ENCODE measurements around the gene TMEM143.
"Not testable (repeated sequence)": the region's sequence is repeated elsewhere in the genome, so short reads cannot be mapped to it uniquely, and the experiment has no call there.

Gene TMEM143

GRCh38 chr19:48363810-48364597 is at the start of gene TMEM143, which contains the start of gene SYNGR4:
TSS of gene TMEM143 (minus strand) at chr19:48363940. CDS start at chr19:48363920, 20 bp downstream.
TSS of gene SYNGR4 (plus strand) at chr19:48364367. CDS start at chr19:48365843, 1,476 bp downstream.
- DNase-seq, result peak; percentile 100

- no peak for DNase-seq
Observed at GRCh38 chr19:48405850-48406249, 42.1 kb upstream of the TMEM143 start.

- no peak for DNase-seq
Observed at GRCh38 chr19:48405010-48405659, 41.4 kb upstream of the TMEM143 start.

- peak; percentile 87 for DNase-seq
Observed at GRCh38 chr19:48403606-48404005, 39.9 kb upstream of the TMEM143 start.

- no peak for DNase-seq
Observed at GRCh38 chr19:48401287-48401686, 37.5 kb upstream of the TMEM143 start.

GRCh38 chr19:48400018-48400742 is 36.4 kb upstream of the TMEM143 start:
- DNase-seq, result peak; percentile 69

GRCh38 chr19:48398375-48399235 is 34.9 kb upstream of the TMEM143 start:
- peak; percentile 91 for DNase-seq

GRCh38 chr19:48398102-48398374 is 34.3 kb upstream of the TMEM143 start:
- DNase-seq, result no peak

- no peak for DNase-seq
Observed at GRCh38 chr19:48397263-48398101, 33.7 kb upstream of the TMEM143 start.

- no peak for DNase-seq
Observed at GRCh38 chr19:48396824-48397176, 33.1 kb upstream of the TMEM143 start.

- DNase-seq, result no peak
Observed at GRCh38 chr19:48396016-48396823, 32.5 kb upstream of the TMEM143 start.

GRCh38 chr19:48395499-48395898 is 31.8 kb upstream of the TMEM143 start:
- no peak for DNase-seq

- DNase-seq, result no peak
Observed at GRCh38 chr19:48395170-48395455, 31.4 kb upstream of the TMEM143 start.

GRCh38 chr19:48394331-48395169 is 30.8 kb upstream of the TMEM143 start:
- DNase-seq, result no peak

GRCh38 chr19:48393559-48394330 is 30.0 kb upstream of the TMEM143 start, which contains the start of gene GRIN2D:
TSS of gene GRIN2D (plus strand) at chr19:48393668. CDS start at chr19:48398393, 4,725 bp downstream.
- DNase-seq, result peak; percentile 45

GRCh38 chr19:48392860-48393558 is 29.3 kb upstream of the TMEM143 start:
- DNase-seq, result no peak

- not testable (repeated sequence) for DNase-seq
Observed at GRCh38 chr19:48392006-48392344, 28.2 kb upstream of the TMEM143 start.

GRCh38 chr19:48391100-48392005 is 27.6 kb upstream of the TMEM143 start, which contains the start of gene KDELR1:
TSS of gene KDELR1 (minus strand) at chr19:48391551. CDS start at chr19:48391358, 193 bp downstream.
- DNase-seq, result peak; percentile 79

All from hematopoietic multipotent progenitor cell treated with erythropoietin and hydrocortisone succinate and interleukin-3 and kit ligand, for 6 days (in vitro differentiated cells).